HepG2 (cell line): ENCODE results near the gene ASCC2. TPM values are rescaled to one million over a fixed set of nuclear protein-coding genes. Genes with fewer than 3 reads are reported as not detected.

Experiments
- ATM ChIP-seq: fragments of 450-650 bp; IDR thresholded peaks from 2 replicates; pipeline ENCODE4 v1.7.1; 2017; ENCODE audit warnings: mild to moderate bottlenecking, borderline replicate concordance
- CBX1 ChIP-seq: IDR thresholded peaks from one replicate; pipeline ENCODE4 v1.6.1; 2016; ENCODE audit warnings: antibody characterized with exemption, low read depth
- ESRRA ChIP-seq: sonication (generic); formaldehyde crosslinking; IDR thresholded peaks from 2 replicates; pipeline ENCODE4 v1.5.1; 2020; ENCODE audit warnings: mild to moderate bottlenecking, low read depth, missing genetic modification reagents
- FOSL1 ChIP-seq: sonication (generic); formaldehyde crosslinking; IDR thresholded peaks from 2 replicates; pipeline ENCODE4 v1.9.0; 2021; ENCODE audit warnings: missing genetic modification reagents, borderline replicate concordance
- FOXM1 ChIP-seq: sonication (generic); formaldehyde crosslinking; IDR thresholded peaks from 2 replicates; pipeline ENCODE4 v1.5.0; 2020; ENCODE audit warnings: missing genetic modification reagents
- GMEB2 ChIP-seq: IDR thresholded peaks from 2 replicates; pipeline ENCODE4 v1.6.1; 2016; ENCODE audit warnings: missing biosample characterization, missing genetic modification reagents, low read depth
- MLX ChIP-seq: IDR thresholded peaks from 2 replicates; pipeline ENCODE4 v1.6.1; 2016
- MYC ChIP-seq: sonication (generic); formaldehyde crosslinking; IDR thresholded peaks from 2 replicates; pipeline ENCODE4 v1.9.0; 2021; ENCODE audit warnings: missing genetic modification reagents, borderline replicate concordance
- PHF8 ChIP-seq: sonication (generic); formaldehyde crosslinking; IDR thresholded peaks from 2 replicates; pipeline ENCODE4 v1.5.0; 2020; ENCODE audit warnings: missing genetic modification reagents
- STAT5B ChIP-seq: sonication (generic); formaldehyde crosslinking; IDR thresholded peaks from 2 replicates; pipeline ENCODE4 v1.4.0; 2020; ENCODE audit warnings: missing genetic modification reagents
- TBX3 ChIP-seq: fragments of 450-650 bp; IDR thresholded peaks from 2 replicates; pipeline ENCODE4 v1.6.1; 2017; ENCODE audit warnings: antibody characterized with exemption, mild to moderate bottlenecking, inconsistent platforms, borderline replicate concordance
- TCF7 ChIP-seq: sonication (generic); IDR thresholded peaks from 2 replicates; pipeline ENCODE4 v1.6.1; 2016; ENCODE audit warnings: antibody characterized with exemption, low read depth
- ZBTB2 ChIP-seq: sonication (generic); formaldehyde crosslinking; IDR thresholded peaks from 2 replicates; pipeline ENCODE4 v1.8.0; 2022; ENCODE audit warnings: low read depth, missing genetic modification reagents
- ZBTB39 ChIP-seq: sonication (generic); formaldehyde crosslinking; IDR thresholded peaks from 2 replicates; pipeline ENCODE4 v1.5.0; 2020; ENCODE audit warnings: missing genetic modification reagents
- ZBTB4 ChIP-seq: sonication (generic); formaldehyde crosslinking; IDR thresholded peaks from 2 replicates; pipeline ENCODE4 v1.4.0; 2020; ENCODE audit warnings: missing genetic modification reagents, mild to moderate bottlenecking, borderline replicate concordance
- ZFP90 ChIP-seq: sonication (generic); formaldehyde crosslinking; IDR thresholded peaks from 2 replicates; pipeline ENCODE4 v1.8.0; 2022; ENCODE audit warnings: missing genetic modification reagents, mild to moderate bottlenecking, inconsistent platforms, borderline replicate concordance
- ZNF207 ChIP-seq: fragments of 450-650 bp; IDR thresholded peaks from 2 replicates; pipeline ENCODE4 v1.6.1; 2016; ENCODE audit warnings: antibody characterized with exemption, borderline replicate concordance
- ZNF292 ChIP-seq: sonication (generic); formaldehyde crosslinking; IDR thresholded peaks from 2 replicates; pipeline ENCODE4 v1.8.1; 2022; ENCODE audit warnings: mild to moderate bottlenecking, low read depth, missing genetic modification reagents, borderline replicate concordance
- ZNF652 ChIP-seq: IDR thresholded peaks from 2 replicates; pipeline ENCODE4 v1.6.1; 2016; ENCODE audit warnings: low read depth, borderline replicate concordance
- polyA plus RNA-seq, 8 experiments: library from polyadenylated mRNA; depleted of rRNA in 3 of 8; stranded (reverse) in 7 of 8; unstranded in 1 of 8; fragments of >200 nt; fragmentation: Illumina TruSeq in 4 of 8; extraction: Trizol in 4 of 8; gene quantifications; 2 replicates each; pipeline versions ENCODE4 v1.2.1 to v1.2.3, GENCODE V29; 2011 to 2016; ENCODE audit warnings: low read depth in 4 of 8, missing spikeins in 1 of 8, mixed read lengths in 1 of 8; ENCODE audit not compliant: insufficient read depth in 1 of 8
- total RNA-seq, 5 experiments: library from RNA; depleted of rRNA; stranded (reverse); fragments of >200 nt; fragmentation: Illumina TruSeq; extraction: Trizol; gene quantifications; 2 replicates each; pipeline ENCODE4 v1.2.3, GENCODE V29; 2016; ENCODE audit warnings: low read depth in 1 of 5

The ASCC2 gene
- total and polyA plus RNA-seq, 2 of the 13 experiments (the other 11 are each of a cell fraction or from before 2014, with no cell fraction given) = 26.2 to 26.3 TPM

- TF ChIP-seq ZBTB4 (CRISPR knock-in tag) (peak; percentile 43; the same call in 1 of the 2 replicates), MYC (CRISPR knock-in tag) (no peak), ZNF207 (no peak), STAT5B (no peak), FOSL1 (peak; percentile 65), ZFP90 (no peak), PHF8 (no peak), ZNF292 (peak; percentile 75), ZBTB2 (no peak), ATM (no peak), FOXM1 (CRISPR knock-in tag) (no peak), CBX1 (peak; percentile 64), TCF7 (peak; percentile 51; the same call in 1 of the 2 replicates), GMEB2 (CRISPR knock-in tag) (no peak), ESRRA (CRISPR knock-in tag) (0 out of 2 replicates have a peak, but pooled peaks have one; percentile 44), ZNF652 (CRISPR knock-in tag) (no peak), ZBTB39 (CRISPR knock-in tag) (no peak), TBX3 (no peak), MLX (CRISPR knock-in tag) (0 out of 2 replicates have a peak, but pooled peaks have one; percentile 28)
Observed at GRCh38 chr22:29799217-29799680, 38.8 kb downstream of the ASCC2 start (continued).
